Kidney (tissue), 14 donors: Measurements from ENCODE around the gene CCDC184. TPM values are rescaled to one million over a fixed set of nuclear protein-coding genes. Genes with fewer than 3 reads are reported as not detected.

Source experiments
- DNase-seq, 5 donors: peaks; one replicate each; pipeline ENCODE4 v3.0.0-alpha.2; 2013 to 2020
- FAIRE-seq: peaks from 2 replicates; lab custom pipeline; 2012; peaks lifted over from hg19 to GRCh38; lab: Jason Lieb, UNC
- H3K27ac ChIP-seq, 2 donors: one replicate each; pipeline ENCODE4 v1.7.0; 2013; ENCODE audit warnings: low read depth in 2 of 2, low read length in 2 of 2, inconsistent platforms in 1 of 2
- H3K27me3 ChIP-seq: one replicate; pipeline ENCODE4 v1.7.1; 2013; ENCODE audit warnings: low read length, inconsistent platforms; ENCODE audit not compliant: control insufficient read depth, insufficient read depth
- H3K36me3 ChIP-seq, 3 donors: one replicate each; pipeline versions ENCODE4 v1.7.0 to v1.7.1; 2013; ENCODE audit warnings: low read length in 3 of 3, control low read depth in 1 of 3, inconsistent platforms in 1 of 3; ENCODE audit not compliant: insufficient read depth in 3 of 3, control insufficient read depth in 2 of 3
- H3K4me1 ChIP-seq, 3 donors: one replicate each; pipeline versions ENCODE4 v1.7.0 to v1.7.1; 2013; ENCODE audit warnings: low read length in 3 of 3, inconsistent platforms in 1 of 3, low read depth in 1 of 3; ENCODE audit not compliant: control insufficient read depth in 2 of 3, insufficient read depth in 2 of 3
- H3K4me3 ChIP-seq, 3 donors: one replicate each; pipeline versions ENCODE4 v1.7.0 to v1.8.1; 2013; ENCODE audit warnings: low read length in 3 of 3, control low read depth in 1 of 3, inconsistent platforms in 1 of 3
- H3K9ac ChIP-seq, 3 donors: one replicate each; pipeline versions ENCODE4 v1.7.0 to v1.7.1; 2013; ENCODE audit warnings: low read length in 3 of 3, control low read depth in 1 of 3, inconsistent platforms in 1 of 3
- H3K9me3 ChIP-seq, 3 donors: one replicate each; pipeline versions ENCODE4 v1.7.0 to v1.7.1; 2013; ENCODE audit warnings: low read length in 3 of 3, control low read depth in 1 of 3, inconsistent platforms in 1 of 3; ENCODE audit not compliant: control insufficient read depth in 2 of 3, insufficient read depth in 1 of 3
- intact Hi-C: fragments of 100-400 bp; cut with DNase I; formaldehyde crosslinking; loops from one replicate; pipeline ENCODE4 v1.11.1; 2022
- polyA plus RNA-seq: library from polyadenylated mRNA; stranded (reverse); fragments of 350-450 nt; fragmentation: Illumina TruSeq; extraction: RNeasy Lipid Tissue Mini Kit (QIAGEN cat#74804); gene quantifications from one replicate; pipeline ENCODE4 v1.2.3, GENCODE V29; 2014; ENCODE audit warnings: low read depth, low replicate concordance; ENCODE audit not compliant: insufficient read depth
- total RNA-seq: library from RNA; stranded (reverse); fragmentation: NEBNext Ultra II Directional; extraction: Animal tissue kit (Norgen Biotek cat#: 25700); gene quantifications from one replicate; pipeline ENCODE4 v1.2.1, GENCODE V29; 2021
- TF ChIP-seq, protein P1 (sequence below): IDR thresholded peaks from 3 replicates; pipeline ENCODE4 v1.5.1; 2012; ENCODE audit warnings: mild to moderate bottlenecking, moderate library complexity, borderline replicate concordance; ENCODE audit not compliant: insufficient read depth; ENCODE audit errors: extremely low read depth
- donor health status: control.
- donor health status: control.
- donor health status: control.
- donor health status: control.
- donor health status: control.
- donor health status: DM: yes; HTN: yes; CAD: no.
- donor health status: Normal renal cell carcinoma (clear cell type).

CCDC184 gene
- total and polyA plus RNA-seq, 2 donors from 2014 or later: 1.7 to 2.0 TPM

DNA sequence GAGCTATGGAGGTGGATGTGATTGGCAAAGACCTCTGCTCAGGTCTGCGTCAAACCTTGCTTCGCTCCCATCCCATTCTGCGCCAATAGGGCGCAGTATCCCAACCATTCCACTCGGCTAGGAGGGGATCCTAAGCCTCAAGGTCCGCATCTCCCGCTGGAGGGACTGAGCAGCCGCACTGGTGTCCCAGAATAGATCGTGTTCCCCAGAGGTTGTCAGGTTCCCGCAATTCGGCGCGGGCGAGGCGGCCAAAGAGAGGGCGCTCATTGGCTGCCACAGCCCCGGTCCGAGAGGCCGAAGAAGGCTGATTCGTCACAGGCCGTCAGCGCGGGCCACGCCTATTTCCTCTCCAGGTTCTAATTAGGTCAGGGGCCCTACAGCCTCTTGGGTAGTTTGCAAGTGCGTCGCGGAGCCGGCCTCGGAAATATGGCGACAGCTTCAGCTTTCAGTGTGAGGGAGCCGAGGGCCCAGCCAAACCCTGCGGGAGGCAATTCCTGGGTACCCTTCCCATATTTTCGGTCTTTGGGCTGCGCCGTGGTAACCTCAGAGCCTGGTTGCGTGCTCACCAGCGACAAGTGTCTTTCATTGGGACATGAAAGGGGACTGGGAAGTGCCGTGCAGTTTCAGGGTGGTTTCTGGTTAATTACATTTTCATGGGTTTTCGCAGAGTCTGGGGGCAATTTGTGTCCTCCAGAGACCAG lies 14.7 kb downstream of the CCDC184 start:
- H3K9me3 ChIP-seq: peaks cover 0 to 7% (median 0%) of the 10 kb centered on the region in 3 donors
- peak; percentile 97 to 98 (median 98) for DNase-seq
- peak; percentile 62 for FAIRE-seq
- peak overlapping the region; percentile 84 to 96 (median 91) for H3K9ac ChIP-seq
- intact Hi-C loops: no loop called here
- peak overlapping the region; percentile 94 to 96 for H3K27ac ChIP-seq
- H3K36me3 ChIP-seq: no peaks in the 10 kb centered on the region
- H3K4me3 ChIP-seq: peak overlapping the region; percentile 92 to 97 (median 93)
- H3K4me1 ChIP-seq: peaks cover 0 to 3% (median 2%) of the 10 kb centered on the region in 3 donors
- H3K27me3 ChIP-seq: no peaks in the 10 kb centered on the region
- TF ChIP-seq, protein P1, sequence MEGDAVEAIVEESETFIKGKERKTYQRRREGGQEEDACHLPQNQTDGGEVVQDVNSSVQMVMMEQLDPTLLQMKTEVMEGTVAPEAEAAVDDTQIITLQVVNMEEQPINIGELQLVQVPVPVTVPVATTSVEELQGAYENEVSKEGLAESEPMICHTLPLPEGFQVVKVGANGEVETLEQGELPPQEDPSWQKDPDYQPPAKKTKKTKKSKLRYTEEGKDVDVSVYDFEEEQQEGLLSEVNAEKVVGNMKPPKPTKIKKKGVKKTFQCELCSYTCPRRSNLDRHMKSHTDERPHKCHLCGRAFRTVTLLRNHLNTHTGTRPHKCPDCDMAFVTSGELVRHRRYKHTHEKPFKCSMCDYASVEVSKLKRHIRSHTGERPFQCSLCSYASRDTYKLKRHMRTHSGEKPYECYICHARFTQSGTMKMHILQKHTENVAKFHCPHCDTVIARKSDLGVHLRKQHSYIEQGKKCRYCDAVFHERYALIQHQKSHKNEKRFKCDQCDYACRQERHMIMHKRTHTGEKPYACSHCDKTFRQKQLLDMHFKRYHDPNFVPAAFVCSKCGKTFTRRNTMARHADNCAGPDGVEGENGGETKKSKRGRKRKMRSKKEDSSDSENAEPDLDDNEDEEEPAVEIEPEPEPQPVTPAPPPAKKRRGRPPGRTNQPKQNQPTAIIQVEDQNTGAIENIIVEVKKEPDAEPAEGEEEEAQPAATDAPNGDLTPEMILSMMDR: no peak

GRCh38 chr12:48198672-48198971 lies 15.2 kb downstream of the CCDC184 start:
- peak overlapping the region; percentile 92 to 97 (median 93) for H3K4me3 ChIP-seq
- H3K36me3 ChIP-seq: no peaks in the 10 kb centered on the region
- intact Hi-C loops: no loop called here
- no peaks in the 10 kb centered on the region for H3K27me3 ChIP-seq
- FAIRE-seq (no peak), DNase-seq (peak in 3 of 5 donors; percentile 54 to 78 (median 75))
- TF ChIP-seq, protein P1: no peak
- H3K9ac ChIP-seq: peak overlapping the region; percentile 82 to 96 (median 91)
- H3K9me3 ChIP-seq: peaks cover 0 to 11% (median 0%) of the 10 kb centered on the region in 3 donors
- H3K27ac ChIP-seq: peak overlapping the region; percentile 94 to 96
- H3K4me1 ChIP-seq: peaks cover 0 to 3% (median 2%) of the 10 kb centered on the region in 3 donors

- H3K9ac ChIP-seq: peak overlapping the region in 1 of 3 donors; percentile 91
- H3K27me3 ChIP-seq: no peaks in the 10 kb centered on the region
- H3K36me3 ChIP-seq: no peaks in the 10 kb centered on the region
- peaks cover 0 to 3% (median 2%) of the 10 kb centered on the region in 3 donors for H3K4me1 ChIP-seq
- no peak for DNase-seq
- H3K27ac ChIP-seq: peak overlapping the region; percentile 94 to 96
- TF ChIP-seq, protein P1: no peak
- no peak for FAIRE-seq
- H3K4me3 ChIP-seq: peak overlapping the region; percentile 92 to 97 (median 93)
- peaks cover 0 to 15% (median 0%) of the 10 kb centered on the region in 3 donors for H3K9me3 ChIP-seq
- intact Hi-C loops: no loop called here
Measured at GRCh38 chr12:48198985-48199384, 15.5 kb downstream of the CCDC184 start.
